Measurements from ENCODE around the gene UST.
"Not testable (repeated sequence)": the region's sequence is repeated elsewhere in the genome, so short reads cannot be mapped to it uniquely, and the experiment has no call there.

UST gene

GRCh38 chr6:149035766-149036165 lies 288.9 kb downstream of the UST start:
- Histone ChIP-seq H3K4me2 (ENCODE audit: low read length) (no peak overlapping the region), H3K4me1 (ENCODE audit: control insufficient read depth, low read length) (peaks cover 4% of the 10 kb centered on the region; the same call in 1 of the 2 replicates), H3F3A (ENCODE audit: control insufficient read depth, insufficient read depth) (no peaks in the 10 kb centered on the region), H3K79me2 (ENCODE audit: control insufficient read depth, low read length) (no peaks in the 10 kb centered on the region), H3K4me3 (ENCODE audit: low read length) (no peak overlapping the region), H3K36me3 (ENCODE audit: control insufficient read depth, low read length) (no peaks in the 10 kb centered on the region), H4K20me1 (ENCODE audit: control insufficient read depth, insufficient read depth, low read depth, low read length) (no peaks in the 10 kb centered on the region), H3K27me3 (ENCODE audit: control insufficient read depth, low read length) (peaks cover 19% of the 10 kb centered on the region), H3K9me2 (replicated peaks; ENCODE audit: control insufficient read depth, low read length) (no peaks in the 10 kb centered on the region), H3K27ac (ENCODE audit: low read depth, low read length) (no peak overlapping the region), H3K9me3 (ENCODE audit: control insufficient read depth, insufficient read depth, low read length) (no peaks in the 10 kb centered on the region)
- TF ChIP-seq EZH2phosphoT487 (IDR thresholded peaks at IDR 0.05; ENCODE audit: borderline replicate concordance, low read length) = no peak
- TF ChIP-seq CTCF (IDR thresholded peaks at IDR 0.05; ENCODE audit: low read depth, low read length, poor library complexity, severe bottlenecking) = no peak

GRCh38 chr6:149037051-149037671 lies 290.3 kb downstream of the UST start:
- H3K4me1 ChIP-seq (ENCODE audit: control insufficient read depth, low read length) = peaks cover 4% of the 10 kb centered on the region; the same call in 1 of the 2 replicates
- H4K20me1 ChIP-seq (ENCODE audit: control insufficient read depth, insufficient read depth, low read depth, low read length) = no peaks in the 10 kb centered on the region
- no peaks in the 10 kb centered on the region for H3K79me2 ChIP-seq (ENCODE audit: control insufficient read depth, low read length)
- H3K27ac ChIP-seq (ENCODE audit: low read depth, low read length) = no peak overlapping the region
- no peaks in the 10 kb centered on the region for H3F3A ChIP-seq (ENCODE audit: control insufficient read depth, insufficient read depth)
- H3K4me3 ChIP-seq (ENCODE audit: low read length) = no peak overlapping the region
- H3K9me2 ChIP-seq (replicated peaks; ENCODE audit: control insufficient read depth, low read length) = no peaks in the 10 kb centered on the region
- H3K9me3 ChIP-seq (ENCODE audit: control insufficient read depth, insufficient read depth, low read length) = no peaks in the 10 kb centered on the region
- H3K36me3 ChIP-seq (ENCODE audit: control insufficient read depth, low read length) = no peaks in the 10 kb centered on the region
- H3K27me3 ChIP-seq (ENCODE audit: control insufficient read depth, low read length) = peaks cover 18% of the 10 kb centered on the region
- TF ChIP-seq CTCF (IDR thresholded peaks at IDR 0.05; ENCODE audit: low read depth, low read length, poor library complexity, severe bottlenecking) (no peak), EZH2phosphoT487 (IDR thresholded peaks at IDR 0.05; ENCODE audit: borderline replicate concordance, low read length) (no peak)
- H3K4me2 ChIP-seq (ENCODE audit: low read length) = no peak overlapping the region

- H3K9me3 ChIP-seq (ENCODE audit: control insufficient read depth, insufficient read depth, low read length); H3K36me3 ChIP-seq (ENCODE audit: control insufficient read depth, low read length); H3K4me2 ChIP-seq (ENCODE audit: low read length): not testable (repeated sequence)
These were observed 292.2 kb downstream of the UST start for GRCh38 chr6:149039025-149039424.

GRCh38 chr6:149041953-149042352 lies 295.1 kb downstream of the UST start:
- H3K4me1 ChIP-seq (ENCODE audit: control insufficient read depth, low read length) = peaks cover 20% of the 10 kb centered on the region
- no peaks in the 10 kb centered on the region for H3K9me2 ChIP-seq (replicated peaks; ENCODE audit: control insufficient read depth, low read length)
- no peak overlapping the region for H3K4me2 ChIP-seq (ENCODE audit: low read length)
- TF ChIP-seq EZH2phosphoT487 (IDR thresholded peaks at IDR 0.05; ENCODE audit: borderline replicate concordance, low read length) (no peak), CTCF (IDR thresholded peaks at IDR 0.05; ENCODE audit: low read depth, low read length, poor library complexity, severe bottlenecking) (no peak)
- no peak overlapping the region for H3K27ac ChIP-seq (ENCODE audit: low read depth, low read length)
- H3K27me3 ChIP-seq (ENCODE audit: control insufficient read depth, low read length) = peaks cover 4% of the 10 kb centered on the region
- H3K36me3 ChIP-seq (ENCODE audit: control insufficient read depth, low read length) = no peaks in the 10 kb centered on the region
- H3F3A ChIP-seq (ENCODE audit: control insufficient read depth, insufficient read depth) = 0 out of 2 replicates have a peak, but pooled peaks cover 3% of the 10 kb centered on the region
- H3K4me3 ChIP-seq (ENCODE audit: low read length) = no peak overlapping the region
- no peaks in the 10 kb centered on the region for H3K9me3 ChIP-seq (ENCODE audit: control insufficient read depth, insufficient read depth, low read length)
- H4K20me1 ChIP-seq (ENCODE audit: control insufficient read depth, insufficient read depth, low read depth, low read length) = no peaks in the 10 kb centered on the region
- no peaks in the 10 kb centered on the region for H3K79me2 ChIP-seq (ENCODE audit: control insufficient read depth, low read length)

More at GRCh38 chr6:149039025-149039424, 292.2 kb downstream of the UST start:
- not testable (repeated sequence) for H4K20me1 ChIP-seq (ENCODE audit: control insufficient read depth, insufficient read depth, low read depth, low read length); H3K79me2 ChIP-seq (ENCODE audit: control insufficient read depth, low read length); H3K27me3 ChIP-seq (ENCODE audit: control insufficient read depth, low read length); H3K4me3 ChIP-seq (ENCODE audit: low read length); H3K27ac ChIP-seq (ENCODE audit: low read depth, low read length); H3F3A ChIP-seq (ENCODE audit: control insufficient read depth, insufficient read depth); H3K4me1 ChIP-seq (ENCODE audit: control insufficient read depth, low read length); H3K9me2 ChIP-seq (replicated peaks; ENCODE audit: control insufficient read depth, low read length)
